Gastrocnemius medialis (tissue), 4 donors: ENCODE measurements around the gene LEFTY1. TPM values are rescaled to one million over a fixed set of nuclear protein-coding genes. Genes with fewer than 3 reads are reported as not detected.

Source experiments
- ATAC-seq, 2 donors: fragments of 150-250 bp; one replicate each; pipeline ENCODE4 v1.9.1; 2016
- DNase-seq, 2 donors: peaks; one replicate each; pipeline ENCODE4 v3.0.0-alpha.2; 2019
- H3K27ac ChIP-seq, 4 donors: fragments of 200-600 bp; sonication (generic); 1 replicate in 1 of 4; 2 replicates in 3 of 4; pipeline ENCODE4 v1.5.1; 2016 to 2018; ENCODE audit warnings: mild to moderate bottlenecking in 2 of 4, moderate library complexity in 1 of 4
- H3K27me3 ChIP-seq, 3 donors: fragments of 200-600 bp; sonication (generic) in 2 of 3; 1 replicate in 1 of 3; 2 replicates in 2 of 3; pipeline versions ENCODE4 v1.5.1 to v1.6.0; 2016 to 2019; ENCODE audit warnings: mild to moderate bottlenecking in 1 of 3, moderate library complexity in 1 of 3
- H3K36me3 ChIP-seq, 2 donors: fragments of 200-600 bp; sonication (generic) in 1 of 2; one replicate each; pipeline ENCODE4 v1.5.1; 2017 to 2018
- H3K4me1 ChIP-seq, 2 donors: fragments of 200-600 bp; sonication (generic) in 1 of 2; one replicate each; pipeline ENCODE4 v1.5.1; 2016 to 2017; ENCODE audit warnings: mild to moderate bottlenecking in 2 of 2
- H3K4me3 ChIP-seq, 4 donors: fragments of 200-600 bp; sonication (generic) in 3 of 4; 1 replicate in 1 of 4; 2 replicates in 3 of 4; pipeline ENCODE4 v1.5.1; 2016 to 2019; ENCODE audit warnings: mild to moderate bottlenecking in 2 of 4
- H3K9me3 ChIP-seq, 3 donors: fragments of 200-600 bp; sonication (generic) in 2 of 3; 1 replicate in 1 of 3; 2 replicates in 2 of 3; pipeline ENCODE4 v1.5.1; 2016 to 2019
- CTCF ChIP-seq, 5 experiments: fragments of 450-650 bp in 3 of 5; fragments of 200-600 bp in 2 of 5; sonication (generic) in 2 of 5; IDR thresholded peaks in 4 of 5; conservative IDR thresholded peaks in 1 of 5; 1 replicate in 4 of 5; 2 replicates in 1 of 5; pipeline ENCODE4 v1.5.1; 2016 to 2019; ENCODE audit warnings: antibody characterized with exemption in 5 of 5, mild to moderate bottlenecking in 3 of 5, moderate library complexity in 3 of 5
- POLR2A ChIP-seq, 2 donors: fragments of 450-650 bp; IDR thresholded peaks; one replicate each; pipeline ENCODE4 v1.6.1; 2017; ENCODE audit warnings: antibody characterized with exemption in 2 of 2, mild to moderate bottlenecking in 2 of 2, moderate library complexity in 2 of 2
- in situ Hi-C, 4 donors: fragments of 200-750 bp; cut with MboI; loops; one replicate each; pipeline versions ENCODE4 v1.15.0 to v1.8.0; 2017; ENCODE audit warnings: low sequenced_read_pairs in 4 of 4
- intact Hi-C: fragments of 100-400 bp; cut with DNase I; formaldehyde crosslinking; loops from one replicate; pipeline ENCODE4 v1.15.1; 2023; ENCODE audit warnings: low total_unique reads
- total RNA-seq, 4 donors: library from RNA; depleted of rRNA; stranded (reverse); fragments of >200 nt; gene quantifications; one replicate each; pipeline versions ENCODE4 v1.1.0 to v1.2.3, GENCODE V29; 2016

The LEFTY1 gene
- total RNA-seq, 4 donors from 2014 or later, result 0.97 TPM; not detected in 3

- ATAC-seq (no peak), DNase-seq (no peak)
- no peak overlapping the region for H3K27ac ChIP-seq
- no peaks in the 10 kb centered on the region for H3K9me3 ChIP-seq
- intact Hi-C loops, result loop anchor here (5.0 kb wide), 1 partner anchor 40 kb away; no protein-coding TSS in a partner anchor
- peaks cover 0 to 52% of the 10 kb centered on the region in 2 donors for H3K36me3 ChIP-seq
- H3K4me1 ChIP-seq, result peaks cover 3 to 5% of the 10 kb centered on the region in 2 donors
- in situ Hi-C loops, result loop anchor here in 2 of 4 donors (10.0 kb wide), 2 partner anchors 73 to 373 kb away; partner anchors contain the start of gene SRP9 (in 1 of the 2)
- no peaks in the 10 kb centered on the region for H3K27me3 ChIP-seq
- no peak overlapping the region for H3K4me3 ChIP-seq
- TF ChIP-seq POLR2A (IDR thresholded peaks at IDR 0.05) (no peak), CTCF (IDR thresholded peaks at IDR 0.05 in 4 of 5, conservative IDR thresholded peaks at IDR 0.05 in 1 of 5) (no peak)
Measured at GRCh38 chr1:225847610-225848009, 41.3 kb downstream of the LEFTY1 start.

- no peak overlapping the region for H3K4me3 ChIP-seq
- no peak for TF ChIP-seq CTCF (IDR thresholded peaks at IDR 0.05 in 4 of 5, conservative IDR thresholded peaks at IDR 0.05 in 1 of 5)
- no peak for TF ChIP-seq POLR2A (IDR thresholded peaks at IDR 0.05)
- in situ Hi-C loops, result loop anchor here in 2 of 4 donors (10.0 kb wide), 2 partner anchors 72 to 372 kb away; partner anchors contain the start of gene SRP9 (in 1 of the 2)
- peaks cover 3 to 5% of the 10 kb centered on the region in 2 donors for H3K4me1 ChIP-seq
- no peaks in the 10 kb centered on the region for H3K27me3 ChIP-seq
- H3K27ac ChIP-seq, result peak overlapping the region in 1 of 4 donors; percentile 25
- H3K36me3 ChIP-seq, result peaks cover 0 to 58% of the 10 kb centered on the region in 2 donors
- H3K9me3 ChIP-seq, result no peaks in the 10 kb centered on the region
- DNase-seq, result no peak
- intact Hi-C loops, result loop anchor here (1.0 to 5.0 kb wide), 3 partner anchors 39 to 371 kb away; no protein-coding TSS in a partner anchor
- ATAC-seq, result no peak
Measured at GRCh38 chr1:225846331-225847310, 42.3 kb downstream of the LEFTY1 start.

- in situ Hi-C loops, result loop anchor here in 2 of 4 donors (10.0 kb wide), 2 partner anchors 71 to 371 kb away; partner anchors contain the start of gene SRP9 (in 1 of the 2)
- peak; percentile 52 to 74 for DNase-seq
- peak; percentile 49 to 83 for ATAC-seq
- intact Hi-C loops, result loop anchor here (1.0 to 5.0 kb wide), 3 partner anchors 38 to 370 kb away; no protein-coding TSS in a partner anchor
- Histone ChIP-seq H3K9me3 (no peaks in the 10 kb centered on the region), H3K4me1 (peaks cover 3 to 5% of the 10 kb centered on the region in 2 donors), H3K4me3 (no peak overlapping the region), H3K36me3 (peaks cover 0 to 63% of the 10 kb centered on the region in 2 donors), H3K27me3 (no peaks in the 10 kb centered on the region), H3K27ac (peak overlapping the region; percentile 15 to 61 (median 38))
- TF ChIP-seq CTCF (IDR thresholded peaks at IDR 0.05 in 4 of 5, conservative IDR thresholded peaks at IDR 0.05 in 1 of 5), result peak; percentile 62 to 83 (median 79)
- no peak for TF ChIP-seq POLR2A (IDR thresholded peaks at IDR 0.05)
Measured at GRCh38 chr1:225845571-225846259, 43.2 kb downstream of the LEFTY1 start.

- Histone ChIP-seq H3K36me3 (peaks cover 0 to 69% of the 10 kb centered on the region in 2 donors), H3K4me3 (no peak overlapping the region), H3K4me1 (peaks cover 3 to 5% of the 10 kb centered on the region in 2 donors), H3K9me3 (no peaks in the 10 kb centered on the region), H3K27me3 (no peaks in the 10 kb centered on the region), H3K27ac (peak overlapping the region; percentile 15 to 61 (median 38))
- DNase-seq (peak in 1 of 2 donors; percentile 5), ATAC-seq (no peak)
- intact Hi-C loops, result loop anchor here (5.0 kb wide), 1 partner anchor 38 kb away; no protein-coding TSS in a partner anchor
- in situ Hi-C loops, result loop anchor here in 2 of 4 donors (10.0 kb wide), 2 partner anchors 70 to 370 kb away; partner anchors contain the start of gene SRP9 (in 1 of the 2)
- TF ChIP-seq POLR2A (IDR thresholded peaks at IDR 0.05), result no peak
- TF ChIP-seq CTCF (IDR thresholded peaks at IDR 0.05 in 4 of 5, conservative IDR thresholded peaks at IDR 0.05 in 1 of 5), result no peak
Measured at GRCh38 chr1:225845097-225845496, 43.8 kb downstream of the LEFTY1 start.
